Measurements from ENCODE around the gene USP50. TPM values are rescaled to one million over a fixed set of nuclear protein-coding genes. Genes with fewer than 3 reads are reported as not detected.

The USP50 gene
- polyA plus RNA-seq, 1 donor from 2014 or later: 1.4 TPM

GRCh38 chr15:50562735-50563640 lies 16.5 kb upstream of the USP50 start:
- Histone ChIP-seq H2AFZ (ENCODE audit: low read depth, low read length) (no peak overlapping the region), H3K36me3 (ENCODE audit: insufficient read depth, low read length) (no peaks in the 10 kb centered on the region), H3K27me3 (ENCODE audit: insufficient read depth, low read depth, low read length) (no peaks in the 10 kb centered on the region), H4K20me1 (ENCODE audit: insufficient read depth) (no peaks in the 10 kb centered on the region), H3K4me3 (ENCODE audit: low read length) (no peak overlapping the region), H3K9me2 (ENCODE audit: insufficient read depth, low read length) (no peaks in the 10 kb centered on the region), H3K79me2 (replicated peaks; ENCODE audit: insufficient read depth, low read length) (no peaks in the 10 kb centered on the region), H3K9me3 (ENCODE audit: low read length) (no peaks in the 10 kb centered on the region), H3K9ac (ENCODE audit: low read length) (no peak overlapping the region), H3K27ac (ENCODE audit: low read length) (no peak overlapping the region), H3K4me2 (ENCODE audit: low read length) (no peak overlapping the region), H3F3A (ENCODE audit: insufficient read depth, low read length, poor library complexity, severe bottlenecking) (no peaks in the 10 kb centered on the region)
- TF ChIP-seq REST (IDR thresholded peaks at IDR 0.05; ENCODE audit: borderline replicate concordance) (no peak), SMC3 (conservative IDR thresholded peaks at IDR 0.05; ENCODE audit: poor library complexity) (no peak)

GRCh38 chr15:50558012-50558411 lies 11.5 kb upstream of the USP50 start:
- H3K9me2 ChIP-seq (ENCODE audit: insufficient read depth, low read length): no peaks in the 10 kb centered on the region
- no peaks in the 10 kb centered on the region for H3K79me2 ChIP-seq (replicated peaks; ENCODE audit: insufficient read depth, low read length)
- H3K4me2 ChIP-seq (ENCODE audit: low read length): no peak overlapping the region
- H3K9me3 ChIP-seq (ENCODE audit: low read length): no peaks in the 10 kb centered on the region
- no peak overlapping the region for H2AFZ ChIP-seq (ENCODE audit: low read depth, low read length)
- no peak for TF ChIP-seq RAD21 (conservative IDR thresholded peaks at IDR 0.05)
- no peak for TF ChIP-seq MXI1 (conservative IDR thresholded peaks at IDR 0.05; ENCODE audit: poor library complexity, severe bottlenecking)
- TF ChIP-seq EZH2 (IDR thresholded peaks at IDR 0.05; ENCODE audit: borderline replicate concordance, insufficient read depth, low read length, poor library complexity, severe bottlenecking): no peak
- TF ChIP-seq POLR2AphosphoS5 (IDR thresholded peaks at IDR 0.05): no peak
- no peak for TF ChIP-seq EP300 (conservative IDR thresholded peaks at IDR 0.05; ENCODE audit: poor library complexity, severe bottlenecking)
- no peak for TF ChIP-seq TAF1 (IDR thresholded peaks at IDR 0.05; ENCODE audit: low read depth)
- no peak for TF ChIP-seq REST (IDR thresholded peaks at IDR 0.05; ENCODE audit: borderline replicate concordance)
- TF ChIP-seq SMC3 (conservative IDR thresholded peaks at IDR 0.05; ENCODE audit: poor library complexity): no peak
- TF ChIP-seq CTCF (IDR thresholded peaks at IDR 0.05; ENCODE audit: poor library complexity, severe bottlenecking): no peak
- H3K27me3 ChIP-seq (ENCODE audit: insufficient read depth, low read depth, low read length): no peaks in the 10 kb centered on the region
- H3K27ac ChIP-seq (ENCODE audit: low read length): no peak overlapping the region
- no peaks in the 10 kb centered on the region for H3F3A ChIP-seq (ENCODE audit: insufficient read depth, low read length, poor library complexity, severe bottlenecking)
- no peak overlapping the region for H3K9ac ChIP-seq (ENCODE audit: low read length)
- no peaks in the 10 kb centered on the region for H4K20me1 ChIP-seq (ENCODE audit: insufficient read depth)
- no peaks in the 10 kb centered on the region for H3K36me3 ChIP-seq (ENCODE audit: insufficient read depth, low read length)
- H3K4me3 ChIP-seq (ENCODE audit: low read length): no peak overlapping the region
